ENCODE data around the gene RNF25. TPM values are rescaled to one million over a fixed set of nuclear protein-coding genes. Genes with fewer than 3 reads are reported as not detected.
"Not testable (repeated sequence)": the region's sequence is repeated elsewhere in the genome, so short reads cannot be mapped to it uniquely, and the experiment has no call there.

The RNF25 gene
- total RNA-seq, 2 donors from 2014 or later = 14.6 to 14.9 TPM

GRCh38 chr2:218691234-218691633, 19.4 kb upstream of the RNF25 start:
- DNase-seq (no peak), ATAC-seq (no peak)
- intact Hi-C loops (cut with DNase I, micrococcal nuclease) = no loop called here

GRCh38 chr2:218687400-218688060, 15.7 kb upstream of the RNF25 start:
- intact Hi-C loops (cut with DNase I, micrococcal nuclease) = not testable (repeated sequence)
- ATAC-seq (peak; percentile 98), DNase-seq (peak; percentile 37 to 43)

- DNase-seq (no peak), ATAC-seq (no peak)
- intact Hi-C loops (cut with DNase I, micrococcal nuclease) = no loop called here
Measured at GRCh38 chr2:218680061-218680460, 8.3 kb upstream of the RNF25 start.

- DNase-seq (peak in 1 of 2 donors; percentile 30), ATAC-seq (no peak)
- intact Hi-C loops (cut with DNase I, micrococcal nuclease) = no loop called here
Measured at GRCh38 chr2:218679119-218679518, 7.3 kb upstream of the RNF25 start.

- DNase-seq = no peak
- ATAC-seq = peak; percentile 64
- intact Hi-C loops (cut with DNase I, micrococcal nuclease) = no loop called here
Measured at GRCh38 chr2:218671097-218671653, 627 bp downstream of the RNF25 start.

GRCh38 chr2:218664653-218665052, 7.1 kb downstream of the RNF25 start:
- DNase-seq (no peak), ATAC-seq (no peak)
- intact Hi-C loops (cut with DNase I, micrococcal nuclease) = no loop called here

GRCh38 chr2:218663901-218664300, 7.9 kb downstream of the RNF25 start:
- intact Hi-C loops (cut with DNase I, micrococcal nuclease) = no loop called here
- no peak for DNase-seq
- no peak for ATAC-seq

GRCh38 chr2:218662827-218663226, 9.0 kb downstream of the RNF25 start:
- ATAC-seq (no peak), DNase-seq (no peak)
- intact Hi-C loops (cut with DNase I, micrococcal nuclease) = no loop called here

GRCh38 chr2:218662377-218662776, 9.4 kb downstream of the RNF25 start:
- intact Hi-C loops (cut with DNase I, micrococcal nuclease) = no loop called here
- ATAC-seq (no peak), DNase-seq (no peak)

- ATAC-seq (no peak), DNase-seq (no peak)
- intact Hi-C loops (cut with DNase I, micrococcal nuclease) = no loop called here
Measured at GRCh38 chr2:218659988-218660358, 11.8 kb downstream of the RNF25 start.

- DNase-seq (peak; percentile 93 to 96), ATAC-seq (peak; percentile 96)
- intact Hi-C loops (cut with DNase I, micrococcal nuclease) = no loop called here
Measured at GRCh38 chr2:218659258-218659987, 12.4 kb downstream of the RNF25 start, which contains the start of the genes BCS1L and ZNF142. BCS1L (plus strand) TSS chr2:218659683; CDS start chr2:218660988, 1,305 bp downstream. ZNF142 (minus strand) TSS chr2:218659623; CDS start chr2:218656429, 3,194 bp downstream.

GRCh38 chr2:218658671-218659257, 13.0 kb downstream of the RNF25 start:
- DNase-seq (peak; percentile 46 to 71), ATAC-seq (peak; percentile 64)
- intact Hi-C loops (cut with DNase I, micrococcal nuclease) = no loop called here

GRCh38 chr2:218655751-218656150, 16.1 kb downstream of the RNF25 start:
- DNase-seq = no peak
- ATAC-seq = no peak
- intact Hi-C loops (cut with DNase I, micrococcal nuclease) = no loop called here

GRCh38 chr2:218648787-218649100, 23.1 kb downstream of the RNF25 start:
- peak; percentile 21 for ATAC-seq
- intact Hi-C loops (cut with DNase I, micrococcal nuclease) = no loop called here
- DNase-seq = no peak

- intact Hi-C loops (cut with DNase I, micrococcal nuclease) = no loop called here
- DNase-seq (peak in 1 of 2 donors; percentile 50), ATAC-seq (peak; percentile 87)
Measured at GRCh38 chr2:218648088-218648786, 23.6 kb downstream of the RNF25 start.

- intact Hi-C loops (cut with DNase I, micrococcal nuclease) = no loop called here
- DNase-seq (no peak), ATAC-seq (no peak)
Measured at GRCh38 chr2:218645126-218645525, 26.7 kb downstream of the RNF25 start.

- intact Hi-C loops (cut with DNase I, micrococcal nuclease) = no loop called here
- DNase-seq (no peak), ATAC-seq (no peak)
Measured at GRCh38 chr2:218644721-218645120, 27.1 kb downstream of the RNF25 start.

GRCh38 chr2:218643751-218644310, 28.0 kb downstream of the RNF25 start:
- DNase-seq (no peak), ATAC-seq (no peak)
- intact Hi-C loops (cut with DNase I, micrococcal nuclease) = no loop called here

- no peak for DNase-seq
- intact Hi-C loops (cut with DNase I, micrococcal nuclease) = no loop called here
- no peak for ATAC-seq
Measured at GRCh38 chr2:218642786-218643185, 29.0 kb downstream of the RNF25 start.
